ENCODE data around the gene CDT1. TPM values are rescaled to one million over a fixed set of nuclear protein-coding genes. Genes with fewer than 3 reads are reported as not detected.

Gene CDT1
- total and polyA plus RNA-seq, 10 of the 15 experiments (the other 5 are each of a cell fraction or from before 2014, with no cell fraction given), result 0.50 to 87.6 (median 8.8) TPM

DNA sequence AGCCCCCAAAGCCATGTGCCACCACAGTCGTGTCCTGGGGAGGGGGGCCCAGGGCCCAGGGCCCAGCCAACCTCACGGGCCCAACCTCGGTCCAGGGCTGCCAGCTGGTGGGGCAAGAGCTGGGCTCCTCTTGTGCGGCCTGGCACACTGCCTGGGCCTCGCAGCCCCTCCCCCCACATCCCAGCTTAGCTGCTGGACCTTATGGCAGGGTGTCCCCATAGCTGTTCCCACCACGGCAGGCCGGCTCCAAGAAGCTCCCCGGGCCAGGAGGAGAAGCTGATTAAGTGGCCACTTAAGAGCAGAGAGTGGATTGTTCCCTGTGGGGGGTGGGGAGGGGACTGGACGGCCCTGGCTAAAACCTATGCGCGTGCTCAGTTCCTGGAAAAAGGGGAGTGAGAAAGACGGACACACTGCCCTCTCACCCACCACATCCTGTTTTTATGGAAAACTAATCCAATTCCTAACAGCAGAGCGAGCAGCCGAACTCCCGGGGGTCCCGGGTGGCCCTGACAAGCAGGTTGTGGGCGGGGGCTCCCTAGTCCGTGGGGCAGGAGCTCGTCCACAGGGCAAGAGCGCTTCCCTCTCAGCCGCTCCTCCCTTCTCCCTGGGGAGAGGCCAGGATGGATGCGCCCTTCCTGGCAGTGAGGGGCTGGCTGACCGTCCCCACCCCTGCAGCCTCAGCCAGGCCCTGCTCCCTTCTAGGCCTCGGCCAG, 35.4 kb upstream of the CDT1 start:
- no peak overlapping the region for H3K9ac ChIP-seq (ENCODE audit: control insufficient read depth, insufficient read depth, low read length)

More for the DNA sequence above, 35.4 kb upstream of the CDT1 start:
- H2AFZ ChIP-seq (ENCODE audit: control insufficient read depth, low read depth, low read length), result no peak overlapping the region
- 71% methylated on average over 23 of the region's 24 CpGs for WGBS (ENCODE audit: insufficient coverage, insufficient replicate concordance, low lambda C conversion rate, missing lambda C conversion rate)
- H3K36me3 ChIP-seq (ENCODE audit: control insufficient read depth in 2 of 2, insufficient read depth in 2 of 2, low read length in 1 of 2), result peaks cover 3 to 4% of the 10 kb centered on the region in 2 experiments; a peak in 3 of 4 replicates
- no peak overlapping the region for H3K27ac ChIP-seq (ENCODE audit: control insufficient read depth, insufficient read depth)
- peak overlapping the region; percentile 23; the same call in 1 of the 2 replicates for H3K4me2 ChIP-seq (ENCODE audit: control insufficient read depth, insufficient read depth)
- in situ Hi-C loops (cut with MboI), result no loop called here
- H3K9me3 ChIP-seq (replicated peaks; ENCODE audit: control insufficient read depth, insufficient read depth, low read length), result no peaks in the 10 kb centered on the region
- ChIA-PET RAD21 (ENCODE audit: unreplicated experiment) (no interaction called here), CTCF (interaction anchor here (1.7 kb wide), 1 partner anchor 12 kb away, joined by 4 read pairs; no protein-coding TSS in a partner anchor), SMC1A (ENCODE audit: uncharacterized antibody, unreplicated experiment) (no interaction called here), POLR2A (interaction anchor here (0.6 to 1.1 kb wide), 2 partner anchors 14 to 21 kb away, joined by 3 read pairs; no protein-coding TSS in a partner anchor)
- peak; percentile 16; the same call in 1 of the 2 replicates for TF ChIP-seq POLR2A (IDR thresholded peaks at IDR 0.05; ENCODE audit: low read depth, low read length)
- TF ChIP-seq, protein P1, sequence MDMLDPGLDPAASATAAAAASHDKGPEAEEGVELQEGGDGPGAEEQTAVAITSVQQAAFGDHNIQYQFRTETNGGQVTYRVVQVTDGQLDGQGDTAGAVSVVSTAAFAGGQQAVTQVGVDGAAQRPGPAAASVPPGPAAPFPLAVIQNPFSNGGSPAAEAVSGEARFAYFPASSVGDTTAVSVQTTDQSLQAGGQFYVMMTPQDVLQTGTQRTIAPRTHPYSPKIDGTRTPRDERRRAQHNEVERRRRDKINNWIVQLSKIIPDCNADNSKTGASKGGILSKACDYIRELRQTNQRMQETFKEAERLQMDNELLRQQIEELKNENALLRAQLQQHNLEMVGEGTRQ (IDR thresholded peaks at IDR 0.05; ENCODE audit: borderline replicate concordance, low read depth, low read length), result no peak
- no TSS peak for BruUV-seq (replicated peaks)
- intact Hi-C loops (cut with micrococcal nuclease; ENCODE audit: unreplicated experiment), result no loop called here
- DNase-seq (ENCODE audit: low read depth, low spot score) (no peak), ATAC-seq (no peak), FAIRE-seq (no peak)
- H3K4me1 ChIP-seq (ENCODE audit: control insufficient read depth, insufficient read depth, low read length), result peaks cover 28% of the 10 kb centered on the region
- no peak overlapping the region for H3K4me3 ChIP-seq
- no peaks in the 10 kb centered on the region for H3K27me3 ChIP-seq (replicated peaks in 1 of 2; ENCODE audit: control insufficient read depth in 2 of 2, insufficient read depth in 2 of 2, low read length in 1 of 2)
- H4K20me1 ChIP-seq (ENCODE audit: control insufficient read depth, insufficient read depth), result no peaks in the 10 kb centered on the region; the same call in none of the 2 replicates
- peaks cover 58% of the 10 kb centered on the region for H3K79me2 ChIP-seq (ENCODE audit: control insufficient read depth, insufficient read depth, low read length)
